Measurements from ENCODE around the gene SUN1.

DNA sequence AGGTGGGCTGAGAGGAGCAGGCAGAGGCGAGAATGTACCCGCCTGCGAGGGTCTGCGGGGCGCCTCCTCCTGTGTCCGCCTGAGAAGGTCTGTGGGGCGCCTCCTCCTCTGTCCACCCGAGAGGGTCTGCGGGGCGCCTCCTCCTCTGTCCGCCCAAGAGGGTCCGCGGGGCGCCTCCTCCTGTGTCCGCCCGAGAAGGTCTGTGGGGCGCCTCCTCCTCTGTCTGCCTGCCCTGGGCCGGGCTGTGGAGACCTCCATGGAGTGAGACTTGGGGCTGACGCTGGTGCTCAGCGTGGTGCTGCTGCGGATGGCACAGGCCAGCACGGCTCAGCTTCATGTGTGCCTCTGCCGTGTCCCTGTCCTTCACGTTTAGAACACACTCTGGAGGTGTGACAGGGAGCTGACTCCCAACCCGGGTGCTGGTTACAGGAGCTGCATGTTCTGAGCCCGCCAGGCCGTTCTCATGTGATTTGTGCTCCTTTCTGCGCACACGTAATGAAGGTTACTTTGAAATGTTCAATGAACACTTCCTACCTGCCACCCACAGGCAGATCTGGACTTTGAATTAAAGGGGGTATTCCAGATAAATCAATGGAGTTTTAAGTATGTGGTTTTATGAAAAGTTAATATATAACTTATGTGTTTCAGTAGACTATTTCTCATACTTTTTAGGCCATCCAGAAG, 23.6 kb downstream of the SUN1 start:
- TF ChIP-seq, protein P1, sequence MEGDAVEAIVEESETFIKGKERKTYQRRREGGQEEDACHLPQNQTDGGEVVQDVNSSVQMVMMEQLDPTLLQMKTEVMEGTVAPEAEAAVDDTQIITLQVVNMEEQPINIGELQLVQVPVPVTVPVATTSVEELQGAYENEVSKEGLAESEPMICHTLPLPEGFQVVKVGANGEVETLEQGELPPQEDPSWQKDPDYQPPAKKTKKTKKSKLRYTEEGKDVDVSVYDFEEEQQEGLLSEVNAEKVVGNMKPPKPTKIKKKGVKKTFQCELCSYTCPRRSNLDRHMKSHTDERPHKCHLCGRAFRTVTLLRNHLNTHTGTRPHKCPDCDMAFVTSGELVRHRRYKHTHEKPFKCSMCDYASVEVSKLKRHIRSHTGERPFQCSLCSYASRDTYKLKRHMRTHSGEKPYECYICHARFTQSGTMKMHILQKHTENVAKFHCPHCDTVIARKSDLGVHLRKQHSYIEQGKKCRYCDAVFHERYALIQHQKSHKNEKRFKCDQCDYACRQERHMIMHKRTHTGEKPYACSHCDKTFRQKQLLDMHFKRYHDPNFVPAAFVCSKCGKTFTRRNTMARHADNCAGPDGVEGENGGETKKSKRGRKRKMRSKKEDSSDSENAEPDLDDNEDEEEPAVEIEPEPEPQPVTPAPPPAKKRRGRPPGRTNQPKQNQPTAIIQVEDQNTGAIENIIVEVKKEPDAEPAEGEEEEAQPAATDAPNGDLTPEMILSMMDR (tag by site-specific recombination; IDR thresholded peaks at IDR 0.05): no peak
- TF ChIP-seq ZNF423 (tag by site-specific recombination; IDR thresholded peaks at IDR 0.05) (no peak), ZNF560 (tag by site-specific recombination; IDR thresholded peaks at IDR 0.05; ENCODE audit: borderline replicate concordance) (no peak), BCL11A (tag by site-specific recombination; IDR thresholded peaks at IDR 0.05; ENCODE audit: low read depth) (no peak), ZNF140 (tag by site-specific recombination; IDR thresholded peaks at IDR 0.05) (no peak), GLIS1 (tag by site-specific recombination; IDR thresholded peaks at IDR 0.05) (no peak), ZBTB48 (tag by site-specific recombination; IDR thresholded peaks at IDR 0.05) (no peak), YY1 (tag by site-specific recombination; IDR thresholded peaks at IDR 0.05) (no peak), REST (tag by site-specific recombination; IDR thresholded peaks at IDR 0.05) (no peak), ZNF530 (tag by site-specific recombination; IDR thresholded peaks at IDR 0.05; ENCODE audit: low read depth) (no peak), ELK4 (IDR thresholded peaks at IDR 0.05; ENCODE audit: borderline replicate concordance, low read depth, low read length) (no peak), ZNF707 (tag by site-specific recombination; IDR thresholded peaks at IDR 0.05) (no peak), ZNF324 (tag by site-specific recombination; IDR thresholded peaks at IDR 0.05) (no peak)

Measured in HEK293 (cell line).